HCT116 (cell line): ENCODE measurements around the gene PKHD1. TPM values are rescaled to one million over a fixed set of nuclear protein-coding genes. Genes with fewer than 3 reads are reported as not detected.

Experiments used
- ATAC-seq: fragments of 200-7000 bp; cut with Tn5 transposase; 2 replicates; pipeline ENCODE4 v1.9.1; 2020; ENCODE audit warnings: mild to moderate bottlenecking, moderate library complexity
- Bru-seq: library from RNA; stranded (reverse); fragments of 400-500 nt; gene quantifications from one replicate; lab custom pipeline; 2021; lab: Mats Ljungman, UMichigan
- BruChase-seq, 2 experiments: library from RNA; stranded (reverse); fragments of 400-500 nt; gene quantifications; one replicate each; lab custom pipeline; 2021; lab: Mats Ljungman, UMichigan
- BruUV-seq: library from RNA; stranded (reverse); fragments of 400-500 nt; replicated peaks from 2 replicates; lab custom pipeline; 2021; lab: Mats Ljungman, UMichigan
- CTCF ChIA-PET: fragments of 300-600 bp; sonication (Branson Sonifier 250); formaldehyde crosslinking; loops from one replicate; lab custom pipeline; 2021; ENCODE audit warnings: antibody characterized with exemption; lab: Charles Lee
- POLR2A ChIA-PET: fragments of 300-600, 350-600 bp; sonication (Branson Sonifier 250); formaldehyde crosslinking; loops from one replicate; lab custom pipeline; 2021; ENCODE audit warnings: antibody characterized with exemption; lab: Charles Lee
- RAD21 ChIA-PET, 2 experiments: fragments of 300-600 bp; sonication (Branson Sonifier 250); formaldehyde crosslinking; loops; one replicate each; lab custom pipeline; 2023; ENCODE audit warnings: low total read pairs in 2 of 2; ENCODE audit not compliant: uncharacterized antibody in 2 of 2, unreplicated experiment in 2 of 2, low non-redundant PET in 1 of 2; lab: Charles Lee
- DNase-seq: peaks from one replicate; pipeline ENCODE4 v3.0.0-alpha.2; 2010; ENCODE audit warnings: low read depth, low spot score
- H2AFZ ChIP-seq: fragments of 200-600 bp; shearing (Covaris generic), sonication (generic); 2 replicates; pipeline ENCODE4 v1.6.1; 2017; ENCODE audit warnings: low read depth, mixed run types, mixed read lengths, antibody characterized with exemption, low read length; ENCODE audit not compliant: poor library complexity, severe bottlenecking
- H3K27ac ChIP-seq: 2 replicates; pipeline ENCODE4 v1.5.1; 2012; ENCODE audit warnings: low read depth, low read length
- H3K27me3 ChIP-seq: fragments of 200-600 bp; sonication (generic); 2 replicates; pipeline ENCODE4 v1.6.1; 2016; ENCODE audit warnings: mixed run types, low read length, mixed read lengths; ENCODE audit not compliant: insufficient read depth
- H3K36me3 ChIP-seq, 2 experiments: fragments of 200-500 bp in 1 of 2; fragments of 200-600 bp in 1 of 2; sonication (Bioruptor generic) in 1 of 2; sonication (generic) in 1 of 2; 2 replicates each; pipeline versions ENCODE4 v1.5.1 to v1.6.1; 2014 to 2016; ENCODE audit warnings: low read length in 2 of 2, inconsistent platforms in 1 of 2, mixed read lengths in 1 of 2, mixed run types in 1 of 2; ENCODE audit not compliant: insufficient read depth in 2 of 2, control insufficient read depth in 1 of 2
- H3K4me1 ChIP-seq, 2 experiments: fragments of 200-600 bp in 1 of 2; sonication (generic) in 1 of 2; 2 replicates each; pipeline versions ENCODE4 v1.5.1 to v1.6.1; 2012 to 2017; ENCODE audit warnings: low read length in 2 of 2, inconsistent platforms in 1 of 2, mild to moderate bottlenecking in 1 of 2, mixed read lengths in 1 of 2, mixed run types in 1 of 2, moderate library complexity in 1 of 2; ENCODE audit not compliant: insufficient read depth in 2 of 2, control insufficient read depth in 1 of 2
- H3K4me2 ChIP-seq: fragments of 200-600 bp; sonication (generic); 2 replicates; pipeline ENCODE4 v1.6.1; 2017; ENCODE audit warnings: mixed run types, low read length, mixed read lengths
- H3K4me3 ChIP-seq, 2 experiments: fragments of 200-600 bp in 1 of 2; sonication (generic) in 1 of 2; replicated peaks in 1 of 2; 2 replicates each; pipeline ENCODE4 v1.5.1; 2011 to 2016; ENCODE audit warnings: low read length in 2 of 2, control low read depth in 1 of 2, low read depth in 1 of 2, mild to moderate bottlenecking in 1 of 2, mixed read lengths in 1 of 2, mixed run types in 1 of 2
- H3K79me2 ChIP-seq: fragments of 200-600 bp; sonication (generic); 2 replicates; pipeline ENCODE4 v1.6.1; 2017; ENCODE audit warnings: mild to moderate bottlenecking, mixed run types, low read length, moderate library complexity, mixed read lengths; ENCODE audit not compliant: insufficient read depth
- H3K9ac ChIP-seq: fragments of 200-600 bp; sonication (generic); 2 replicates; pipeline ENCODE4 v1.6.1; 2016; ENCODE audit warnings: low read length, mixed read lengths
- H3K9me2 ChIP-seq: fragments of 200-600 bp; sonication (generic), shearing (Covaris generic); 2 replicates; pipeline ENCODE4 v1.6.1; 2017; ENCODE audit warnings: mixed run types, mild to moderate bottlenecking, moderate library complexity; ENCODE audit not compliant: insufficient read depth
- H3K9me3 ChIP-seq, 2 experiments: fragments of 200-500 bp in 1 of 2; fragments of 200-600 bp in 1 of 2; sonication (Bioruptor generic) in 1 of 2; sonication (generic) in 1 of 2; 2 replicates each; pipeline ENCODE4 v1.6.1; 2014 to 2017; ENCODE audit warnings: low read length in 2 of 2, mixed read lengths in 2 of 2, inconsistent platforms in 1 of 2, low read depth in 1 of 2, mild to moderate bottlenecking in 1 of 2, mixed run types in 1 of 2, moderate library complexity in 1 of 2; ENCODE audit not compliant: control insufficient read depth in 1 of 2, insufficient read depth in 1 of 2
- H4K20me1 ChIP-seq: fragments of 200-600 bp; sonication (generic), shearing (Covaris generic); 2 replicates; pipeline ENCODE4 v1.6.1; 2017; ENCODE audit warnings: mixed run types, mild to moderate bottlenecking, moderate library complexity; ENCODE audit not compliant: insufficient read depth
- CBX3 ChIP-seq: IDR thresholded peaks from 2 replicates; pipeline ENCODE4 v1.6.1; 2012; ENCODE audit warnings: low read depth
- CTCF ChIP-seq, 3 experiments: fragments of 200-600 bp in 1 of 3; sonication (generic) in 1 of 3; IDR thresholded peaks in 2 of 3; conservative IDR thresholded peaks in 1 of 3; 2 replicates each; pipeline ENCODE4 v1.5.1; 2012 to 2017; ENCODE audit warnings: low read depth in 2 of 3, low read length in 2 of 3, antibody characterized with exemption in 1 of 3, borderline replicate concordance in 1 of 3, control low read depth in 1 of 3, mild to moderate bottlenecking in 1 of 3, mixed read lengths in 1 of 3, mixed run types in 1 of 3, moderate library complexity in 1 of 3; ENCODE audit not compliant: insufficient read depth in 1 of 3
- EZH2phosphoT487 ChIP-seq: fragments of 200-600 bp; IDR thresholded peaks from 2 replicates; pipeline ENCODE4 v1.6.1; 2018; ENCODE audit warnings: antibody characterized with exemption, borderline replicate concordance
- POLR2AphosphoS5 ChIP-seq: IDR thresholded peaks from 2 replicates; pipeline ENCODE4 v1.6.1; 2011; ENCODE audit warnings: mild to moderate bottlenecking, low read depth, low read length, moderate library complexity
- RAD21 ChIP-seq: IDR thresholded peaks from 2 replicates; pipeline ENCODE4 v1.6.1; 2012; ENCODE audit warnings: low read depth, mild to moderate bottlenecking
- SIN3A ChIP-seq: IDR thresholded peaks from 2 replicates; pipeline ENCODE4 v1.6.1; 2012; ENCODE audit warnings: low read depth
- YY1 ChIP-seq: IDR thresholded peaks from 2 replicates; pipeline ENCODE4 v1.6.1; 2011; ENCODE audit warnings: low read length, low read depth, moderate library complexity, mild to moderate bottlenecking; ENCODE audit not compliant: insufficient replicate concordance; ENCODE audit errors: extremely low read depth
- ZFX ChIP-seq: fragments of 450-650 bp; IDR thresholded peaks from 2 replicates; pipeline ENCODE4 v1.6.1; 2017
- ZNF274 ChIP-seq: fragments of 200-500 bp; sonication (Bioruptor generic); IDR thresholded peaks from 2 replicates; pipeline ENCODE4 v1.6.1; 2014; ENCODE audit warnings: mild to moderate bottlenecking, low read depth, low read length, inconsistent platforms
- intact Hi-C: fragments of 100-400 bp; cut with micrococcal nuclease; formaldehyde crosslinking; loops from 2 replicates; pipeline ENCODE4 v1.10.0; 2022
- long read RNA-seq: library from polyadenylated mRNA; unstranded; transcript quantifications from one replicate; pipeline ENCODE4 v2.0.0, GENCODE V29; 2021; ENCODE audit not compliant: unreplicated experiment
- polyA plus RNA-seq: library from polyadenylated mRNA; unstranded; fragments of >200 nt; gene quantifications from 2 replicates; pipeline ENCODE4 v1.2.1, GENCODE V29; 2012; ENCODE audit warnings: missing spikeins
- total RNA-seq: library from RNA; stranded (reverse); gene quantifications from one replicate; pipeline ENCODE4 v1.2.1, GENCODE V29; 2021; ENCODE audit not compliant: unreplicated experiment

The PKHD1 gene
- total RNA-seq = not detected
- not detected in 2 replicates for polyA plus RNA-seq
- Bru-seq, nascent RNA = percentile 7 among the genes with signal in this experiment
- percentile 8 among the genes with signal in this experiment for BruChase-seq, experiment 1, labeled RNA remaining after a 6-hour chase
- BruChase-seq, experiment 2, labeled RNA remaining after a 2-hour chase = percentile 8 among the genes with signal in this experiment
- long read RNA-seq = 0 reads

GRCh38 chr6:52087498-52087999 is at the start of gene PKHD1:
PKHD1 (minus strand) TSS chr6:52087613; CDS start chr6:52084933, 2,680 bp downstream.
- Histone ChIP-seq H3K27me3 (peaks cover 6% of the 10 kb centered on the region; the same call in 1 of the 2 replicates), H3K4me3 (no peak within 1 kb of the TSS), H3K4me2 (peak within 1 kb of the TSS; percentile 13; the same call in 1 of the 2 replicates), H3K27ac (no peak within 1 kb of the TSS), H3K9me3 (no peaks in the 10 kb centered on the region), H3K9ac (no peak within 1 kb of the TSS), H4K20me1 (no peaks in the 10 kb centered on the region), H3K36me3 (no peaks in the 10 kb centered on the region), H2AFZ (peak within 1 kb of the TSS; percentile 14), H3K4me1 (peaks cover 4 to 5% of the 10 kb centered on the region in 2 experiments; a peak in 1 of 4 replicates), H3K79me2 (no peaks in the 10 kb centered on the region), H3K9me2 (no peaks in the 10 kb centered on the region)
- 0 out of 2 replicates have a peak, but pooled peaks have one; percentile 22 for TF ChIP-seq RAD21
- TF ChIP-seq SIN3A = no peak
- peak in 2 of 3 experiments; percentile 61 to 67; a peak in 4 of 6 replicates for TF ChIP-seq CTCF (IDR thresholded peaks at IDR 0.05 in 2 of 3, conservative IDR thresholded peaks at IDR 0.05 in 1 of 3; ENCODE audit: borderline replicate concordance in 1 of 3, insufficient read depth in 1 of 3, low read depth in 2 of 3, low read length in 2 of 3)
- 0 out of 2 replicates have a peak, but pooled peaks have one; percentile 29 for TF ChIP-seq CBX3
- POLR2A ChIA-PET = no interaction called here
- peak; percentile 86 for ATAC-seq
- DNase-seq = peak; percentile 34
- CTCF ChIA-PET = no interaction called here
- RAD21 ChIA-PET = no interaction called here
- no TSS peak for BruUV-seq
- intact Hi-C loops = no loop called here

- Histone ChIP-seq H3K79me2 (no peaks in the 10 kb centered on the region), H3K9me3 (no peaks in the 10 kb centered on the region), H3K9me2 (no peaks in the 10 kb centered on the region), H3K4me1 (no peaks in the 10 kb centered on the region), H2AFZ (no peak overlapping the region), H3K4me2 (no peak overlapping the region), H3K9ac (no peak overlapping the region), H3K27me3 (peaks cover 58% of the 10 kb centered on the region), H3K27ac (no peak overlapping the region), H3K36me3 (no peaks in the 10 kb centered on the region), H4K20me1 (no peaks in the 10 kb centered on the region; the same call in 1 of the 2 replicates), H3K4me3 (no peak overlapping the region)
- ChIA-PET RAD21 (no interaction called here), CTCF (no interaction called here), POLR2A (no interaction called here)
- BruUV-seq = no TSS peak
- DNase-seq (no peak), ATAC-seq (no peak)
- intact Hi-C loops = no loop called here
- TF ChIP-seq ZNF274 (no peak), ZFX (no peak), POLR2AphosphoS5 (no peak), YY1 (no peak), EZH2phosphoT487 (no peak), SIN3A (no peak)
Observed at GRCh38 chr6:52136934-52137467, 49.6 kb upstream of the PKHD1 start.
